Ascending aorta (tissue), 2 donors: Measurements from ENCODE around the gene TRAPPC5. TPM values are rescaled to one million over a fixed set of nuclear protein-coding genes. Genes with fewer than 3 reads are reported as not detected.

Source experiments
- DNase-seq, 2 donors: peaks; one replicate each; pipeline ENCODE4 v3.0.0-alpha.2; 2019; ENCODE audit warnings: low spot score in 2 of 2
- H3K27ac ChIP-seq, 2 donors: fragments of 200-600 bp; sonication (generic); one replicate each; pipeline ENCODE4 v1.5.1; 2016 to 2017; ENCODE audit warnings: mild to moderate bottlenecking in 1 of 2
- H3K27me3 ChIP-seq: fragments of 200-600 bp; sonication (generic); one replicate; pipeline ENCODE4 v1.5.1; 2017
- H3K36me3 ChIP-seq, 2 donors: fragments of 200-600 bp; sonication (generic); one replicate each; pipeline ENCODE4 v1.5.1; 2016
- H3K4me1 ChIP-seq, 2 donors: fragments of 200-600 bp; sonication (generic); one replicate each; pipeline ENCODE4 v1.5.1; 2016 to 2017; ENCODE audit warnings: mild to moderate bottlenecking in 1 of 2
- H3K4me3 ChIP-seq, 2 donors: fragments of 200-600 bp; sonication (generic); one replicate each; pipeline ENCODE4 v1.5.1; 2016 to 2017; ENCODE audit warnings: mild to moderate bottlenecking in 1 of 2
- H3K9me3 ChIP-seq, 2 donors: fragments of 200-600 bp; sonication (generic); one replicate each; pipeline ENCODE4 v1.5.1; 2016
- intact Hi-C: fragments of 100-400 bp; cut with DNase I; formaldehyde crosslinking; loops from one replicate; pipeline ENCODE4 v1.15.1; 2023
- total RNA-seq: library from RNA; depleted of rRNA; stranded (reverse); fragments of >200 nt; gene quantifications from one replicate; pipeline ENCODE4 v1.1.0, GENCODE V29; 2016
- TF ChIP-seq, protein P1 (sequence below), 3 experiments: fragments of 200-600 bp in 2 of 3; fragments of 450-650 bp in 1 of 3; sonication (generic) in 2 of 3; IDR thresholded peaks; one replicate each; pipeline ENCODE4 v1.5.1; 2016 to 2019; ENCODE audit warnings: antibody characterized with exemption in 3 of 3, mild to moderate bottlenecking in 1 of 3, moderate library complexity in 1 of 3

TRAPPC5 gene
- total RNA-seq, 1 donor from 2014 or later: 166 TPM

DNA sequence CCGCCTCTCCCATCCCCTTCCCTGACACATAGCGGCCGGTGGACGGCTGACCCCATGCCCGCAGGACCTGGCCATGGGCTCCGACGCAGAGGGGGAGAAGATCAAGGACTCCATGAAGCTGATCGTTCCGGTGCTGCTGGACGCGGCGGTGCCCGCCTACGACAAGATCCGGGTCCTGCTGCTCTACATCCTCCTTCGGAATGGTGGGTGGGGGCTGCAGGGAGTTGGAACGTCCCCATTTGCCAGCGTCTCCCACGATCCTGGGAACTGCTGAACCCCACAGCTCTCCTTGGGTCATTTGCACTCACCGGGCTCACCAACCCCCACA, 36.1 kb upstream of the TRAPPC5 start:
- H3K27me3 ChIP-seq: no peaks in the 10 kb centered on the region
- DNase-seq: no peak
- H3K36me3 ChIP-seq: no peaks in the 10 kb centered on the region
- no peaks in the 10 kb centered on the region for H3K9me3 ChIP-seq
- intact Hi-C loops: no loop called here
- H3K27ac ChIP-seq: no peak overlapping the region
- H3K4me3 ChIP-seq: no peak overlapping the region
- no peaks in the 10 kb centered on the region for H3K4me1 ChIP-seq
- TF ChIP-seq, protein P1, sequence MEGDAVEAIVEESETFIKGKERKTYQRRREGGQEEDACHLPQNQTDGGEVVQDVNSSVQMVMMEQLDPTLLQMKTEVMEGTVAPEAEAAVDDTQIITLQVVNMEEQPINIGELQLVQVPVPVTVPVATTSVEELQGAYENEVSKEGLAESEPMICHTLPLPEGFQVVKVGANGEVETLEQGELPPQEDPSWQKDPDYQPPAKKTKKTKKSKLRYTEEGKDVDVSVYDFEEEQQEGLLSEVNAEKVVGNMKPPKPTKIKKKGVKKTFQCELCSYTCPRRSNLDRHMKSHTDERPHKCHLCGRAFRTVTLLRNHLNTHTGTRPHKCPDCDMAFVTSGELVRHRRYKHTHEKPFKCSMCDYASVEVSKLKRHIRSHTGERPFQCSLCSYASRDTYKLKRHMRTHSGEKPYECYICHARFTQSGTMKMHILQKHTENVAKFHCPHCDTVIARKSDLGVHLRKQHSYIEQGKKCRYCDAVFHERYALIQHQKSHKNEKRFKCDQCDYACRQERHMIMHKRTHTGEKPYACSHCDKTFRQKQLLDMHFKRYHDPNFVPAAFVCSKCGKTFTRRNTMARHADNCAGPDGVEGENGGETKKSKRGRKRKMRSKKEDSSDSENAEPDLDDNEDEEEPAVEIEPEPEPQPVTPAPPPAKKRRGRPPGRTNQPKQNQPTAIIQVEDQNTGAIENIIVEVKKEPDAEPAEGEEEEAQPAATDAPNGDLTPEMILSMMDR (IDR thresholded peaks at IDR 0.05): no peak

DNA sequence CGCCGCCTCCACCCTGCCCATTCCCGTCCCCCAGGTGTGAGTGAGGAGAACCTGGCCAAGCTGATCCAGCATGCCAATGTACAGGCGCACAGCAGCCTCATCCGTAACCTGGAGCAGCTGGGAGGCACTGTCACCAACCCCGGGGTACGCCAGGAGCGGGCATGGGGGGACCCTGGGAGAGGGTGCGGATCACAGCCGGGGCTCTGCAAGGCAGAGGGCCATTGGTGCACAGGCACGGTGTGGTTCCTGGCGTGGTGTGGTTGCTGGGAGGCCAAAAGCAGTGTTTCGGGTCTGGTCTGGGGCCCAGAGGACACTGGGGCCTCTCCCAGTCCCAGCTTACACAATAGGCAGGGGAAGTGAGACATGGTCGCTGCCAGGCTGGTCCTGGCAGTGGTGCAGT, 35.5 kb upstream of the TRAPPC5 start:
- H3K27me3 ChIP-seq: no peaks in the 10 kb centered on the region

DNA sequence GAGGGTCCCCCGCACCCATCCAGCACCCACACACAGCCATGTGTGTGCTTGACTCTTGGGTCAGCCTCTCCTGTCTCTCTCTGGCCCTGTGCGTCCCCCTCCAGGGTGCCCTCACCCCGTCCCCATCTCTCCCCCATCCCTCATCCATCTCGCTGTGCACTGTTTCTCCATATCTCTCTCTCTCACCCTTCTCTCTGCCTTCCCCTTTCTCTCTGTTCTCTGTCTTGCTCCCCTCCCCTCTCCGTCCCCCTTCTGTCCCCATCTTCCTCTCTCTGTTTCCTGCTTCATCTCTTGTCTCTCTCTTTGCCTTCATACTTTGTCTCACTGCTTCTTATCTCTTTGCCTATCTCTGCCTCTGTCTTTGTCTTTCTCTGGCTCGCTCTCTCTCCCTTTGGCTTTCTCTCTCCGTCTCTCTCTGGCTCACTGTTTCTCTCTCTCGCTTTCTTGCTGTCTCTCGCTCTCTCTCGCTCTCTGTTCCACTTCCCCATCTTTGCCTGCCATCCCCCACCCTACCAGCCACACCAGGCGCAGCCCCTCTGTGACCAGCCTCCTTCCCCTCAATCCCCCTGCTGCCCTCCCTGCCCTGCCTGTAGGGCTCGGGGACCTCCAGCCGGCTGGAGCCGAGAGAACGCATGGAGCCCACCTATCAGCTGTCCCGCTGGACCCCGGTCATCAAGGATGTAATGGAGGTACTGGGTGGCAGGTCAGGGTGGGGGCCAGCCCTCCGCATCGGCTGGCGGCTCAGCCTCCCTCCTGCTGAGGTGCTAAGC, 34.8 kb upstream of the TRAPPC5 start:
- H3K4me3 ChIP-seq: no peak overlapping the region
- H3K36me3 ChIP-seq: no peaks in the 10 kb centered on the region
- intact Hi-C loops: no loop called here
- no peak overlapping the region for H3K27ac ChIP-seq
- no peaks in the 10 kb centered on the region for H3K27me3 ChIP-seq
- H3K9me3 ChIP-seq: no peaks in the 10 kb centered on the region
- no peaks in the 10 kb centered on the region for H3K4me1 ChIP-seq
- DNase-seq: no peak
- TF ChIP-seq, protein P1 (IDR thresholded peaks at IDR 0.05): no peak

More for the DNA sequence above, 35.5 kb upstream of the TRAPPC5 start:
- no peak for DNase-seq
- Histone ChIP-seq H3K4me3 (no peak overlapping the region), H3K36me3 (no peaks in the 10 kb centered on the region), H3K27ac (no peak overlapping the region), H3K9me3 (no peaks in the 10 kb centered on the region), H3K4me1 (no peaks in the 10 kb centered on the region)
- TF ChIP-seq, protein P1 (IDR thresholded peaks at IDR 0.05): no peak
- intact Hi-C loops: no loop called here

DNA sequence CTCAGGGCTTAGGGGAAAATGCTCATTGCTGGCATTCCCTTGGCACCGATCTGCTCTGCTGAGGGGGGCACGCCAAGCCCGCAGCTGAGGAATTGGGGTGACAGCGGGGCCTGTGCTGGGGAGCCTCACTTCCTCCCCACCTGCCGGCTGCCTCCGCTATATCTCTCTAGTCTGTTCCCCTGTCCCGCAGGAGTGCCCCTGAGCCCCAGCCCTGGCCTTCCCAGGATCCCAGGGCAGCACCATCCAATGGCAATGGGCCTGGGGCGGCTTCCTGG, 34.3 kb upstream of the TRAPPC5 start:
- TF ChIP-seq, protein P1 (IDR thresholded peaks at IDR 0.05): no peak
- H3K36me3 ChIP-seq: no peaks in the 10 kb centered on the region
- DNase-seq: no peak
- no peak overlapping the region for H3K27ac ChIP-seq
- no peaks in the 10 kb centered on the region for H3K27me3 ChIP-seq
- no peaks in the 10 kb centered on the region for H3K4me1 ChIP-seq
- H3K4me3 ChIP-seq: no peak overlapping the region
- intact Hi-C loops: no loop called here
- H3K9me3 ChIP-seq: no peaks in the 10 kb centered on the region

DNA sequence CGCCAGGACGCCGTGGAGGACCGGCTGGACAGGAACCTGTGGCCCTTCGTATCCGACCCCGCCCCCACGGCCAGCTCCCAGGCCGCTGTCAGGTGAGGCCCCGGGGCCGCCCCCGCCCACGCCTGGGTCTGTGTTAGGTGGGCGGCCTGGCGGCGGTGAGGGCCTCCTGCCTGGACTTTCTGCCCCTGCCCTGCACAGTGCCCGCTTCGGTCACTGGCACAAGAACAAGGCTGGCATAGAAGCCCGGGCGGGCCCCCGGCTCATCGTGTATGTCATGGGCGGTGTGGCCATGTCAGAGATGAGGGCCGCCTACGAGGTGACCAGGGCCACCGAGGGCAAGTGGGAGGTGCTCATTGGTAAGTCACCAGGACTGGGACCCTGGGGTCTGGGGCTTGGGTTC, 33.5 kb upstream of the TRAPPC5 start:
- TF ChIP-seq, protein P1 (IDR thresholded peaks at IDR 0.05): no peak
- Histone ChIP-seq H3K4me1 (peaks cover 0 to 3% of the 10 kb centered on the region in 2 donors), H3K9me3 (no peaks in the 10 kb centered on the region), H3K36me3 (no peaks in the 10 kb centered on the region), H3K4me3 (no peak overlapping the region), H3K27ac (no peak overlapping the region), H3K27me3 (no peaks in the 10 kb centered on the region)
- intact Hi-C loops: no loop called here
- no peak for DNase-seq
